C1 segment of cervical spinal cord (tissue), 14 donors: ENCODE data around the gene VAV2.
"Not testable (repeated sequence)": the region's sequence is repeated elsewhere in the genome, so short reads cannot be mapped to it uniquely, and the experiment has no call there.

Experiments used
- DNase-seq, 14 donors: peaks; one replicate each; lab custom pipeline; 2025; lab: John Stamatoyannopoulos, UW

Gene VAV2

DNA sequence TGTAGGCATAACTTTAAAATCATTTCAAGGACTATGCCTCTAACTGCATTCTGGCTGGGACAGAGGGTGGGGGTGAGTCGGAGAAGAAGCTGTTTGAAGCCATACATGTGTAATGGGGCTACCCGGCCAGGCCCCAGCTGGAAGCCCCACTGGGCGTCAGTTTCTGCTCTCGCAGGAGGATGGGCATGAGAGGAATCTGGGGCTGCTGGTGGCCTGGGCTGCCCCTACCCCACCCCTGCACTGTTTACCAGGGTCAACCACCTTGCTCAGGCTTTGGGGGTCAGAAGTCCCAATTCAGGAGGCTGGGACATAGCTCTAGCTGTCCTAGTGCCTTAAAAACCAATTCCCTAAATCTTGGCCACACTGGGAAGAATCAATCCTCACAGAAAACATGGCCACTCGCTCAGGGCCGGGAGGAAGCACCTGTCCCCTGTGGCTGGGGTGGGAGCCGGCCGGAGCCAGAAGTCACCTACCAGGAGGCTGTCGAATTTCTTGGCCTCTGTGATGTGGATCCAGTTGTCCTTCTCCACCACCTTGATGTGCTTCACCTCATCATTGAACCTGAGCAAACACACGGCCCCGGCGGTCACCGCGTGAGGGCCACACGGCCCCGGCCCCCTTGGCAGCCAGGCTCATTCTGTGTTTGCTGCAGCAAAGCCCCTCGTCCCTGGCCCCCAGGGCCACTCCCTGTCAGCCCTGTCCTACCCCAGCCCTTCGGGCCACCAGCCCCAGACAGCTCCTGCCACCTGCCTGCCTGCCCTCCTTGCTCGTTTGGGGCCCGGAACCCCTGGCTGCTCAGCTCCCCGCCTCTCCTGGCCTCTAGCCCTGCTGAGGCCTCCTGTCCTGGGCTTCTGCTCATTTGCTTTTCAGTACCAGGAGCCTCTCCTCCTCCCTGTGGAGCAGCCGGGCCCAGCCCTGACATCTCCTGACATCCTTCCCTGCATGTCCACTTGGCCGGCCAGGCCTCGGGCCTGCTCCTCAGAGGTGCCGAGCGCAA, 220.3 kb downstream of the VAV2 start:
- no peak for DNase-seq

DNA sequence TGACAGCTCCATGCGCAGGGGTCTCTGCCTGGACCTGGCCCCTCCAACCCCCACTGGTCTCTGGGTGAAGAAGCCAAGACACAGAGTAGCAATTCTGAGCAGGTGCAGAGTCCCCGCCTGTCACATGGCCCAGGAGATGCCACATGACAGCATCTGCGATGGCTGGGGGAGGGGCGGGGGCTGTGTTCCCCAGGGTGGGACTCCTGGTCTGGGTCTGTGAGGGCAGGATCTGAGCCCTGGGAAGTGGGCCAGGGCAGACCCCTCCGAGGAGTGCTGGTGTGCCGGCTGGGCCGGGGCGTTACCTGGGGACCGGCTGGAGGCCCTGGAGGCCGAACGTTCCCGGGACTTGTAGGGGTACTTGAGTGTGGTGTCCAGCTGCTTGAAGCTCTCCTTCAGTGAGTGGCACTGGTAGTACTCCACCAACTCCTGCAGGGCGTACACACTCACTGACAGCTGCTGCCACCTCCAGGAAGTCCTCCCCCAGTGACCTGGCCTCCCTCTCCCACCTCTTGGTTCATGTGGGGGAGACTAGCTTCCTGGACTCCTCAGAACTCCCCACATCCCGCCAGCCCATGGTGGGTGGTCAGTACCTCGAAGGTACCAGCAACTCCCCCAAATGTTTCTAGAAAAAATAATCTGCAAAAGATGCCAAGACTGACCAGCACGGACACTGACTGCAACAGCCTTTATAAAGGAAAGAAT, 221.9 kb downstream of the VAV2 start:
- DNase-seq: no peak

DNA sequence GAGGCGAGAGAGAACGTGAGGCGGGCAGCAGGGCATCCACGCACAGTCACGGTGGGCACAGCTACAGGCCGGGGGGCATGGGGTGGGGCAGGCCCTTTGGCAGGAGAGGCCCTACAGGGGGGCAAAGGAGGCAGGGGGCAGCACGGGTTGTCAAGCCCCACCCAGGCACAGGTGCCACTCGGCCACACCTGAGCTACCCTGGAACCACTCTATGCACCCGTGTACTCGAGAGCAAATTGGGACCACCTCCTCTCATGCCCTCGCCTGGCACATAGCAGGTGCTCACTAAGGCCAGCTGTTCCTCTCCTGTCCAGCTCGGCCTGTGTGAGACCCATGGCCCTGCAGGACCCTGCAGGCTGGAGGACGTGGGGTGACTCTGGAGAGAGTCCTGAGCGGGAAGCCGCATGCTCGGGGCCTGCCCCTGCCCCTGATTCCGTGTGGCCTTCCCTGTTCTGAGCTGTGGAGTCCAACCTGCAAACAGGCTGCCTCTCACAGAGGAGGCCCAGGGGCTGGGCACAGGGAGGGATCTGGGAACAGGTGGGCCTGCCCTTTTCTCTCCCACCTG, 222.5 kb downstream of the VAV2 start:
- DNase-seq: no peak

DNA sequence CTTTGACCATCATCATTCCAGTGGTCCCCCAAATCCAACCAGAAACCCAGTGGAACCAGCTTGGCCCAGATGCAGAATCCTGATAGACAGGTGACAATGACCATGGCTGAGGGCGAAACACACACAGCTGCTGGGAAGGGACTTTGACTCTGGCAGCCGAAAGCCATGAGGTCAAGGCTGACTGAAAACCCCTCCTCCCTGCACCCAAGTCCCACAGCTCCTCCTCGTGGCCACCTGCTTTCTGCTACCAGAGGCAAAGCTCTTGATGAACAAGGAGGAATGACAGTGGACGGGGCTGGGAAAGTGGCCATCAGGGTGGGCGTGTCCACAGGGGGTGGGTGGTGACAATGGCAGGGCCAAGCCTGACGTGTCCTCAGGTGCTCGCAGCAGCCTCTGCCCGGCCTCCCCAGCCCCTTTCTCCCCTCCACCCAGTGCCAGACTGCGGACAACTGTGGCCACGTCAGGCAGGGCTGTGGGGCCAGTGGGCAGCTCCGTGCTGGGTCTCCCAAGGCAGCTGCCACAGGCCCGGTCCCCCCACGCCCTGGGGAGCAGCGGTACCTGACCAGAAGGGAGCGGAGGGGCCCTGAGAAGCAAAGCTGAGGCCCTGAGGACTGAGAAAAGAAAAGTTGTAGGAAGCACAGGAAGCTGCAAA, 223.1 kb downstream of the VAV2 start:
- no peak for DNase-seq

DNA sequence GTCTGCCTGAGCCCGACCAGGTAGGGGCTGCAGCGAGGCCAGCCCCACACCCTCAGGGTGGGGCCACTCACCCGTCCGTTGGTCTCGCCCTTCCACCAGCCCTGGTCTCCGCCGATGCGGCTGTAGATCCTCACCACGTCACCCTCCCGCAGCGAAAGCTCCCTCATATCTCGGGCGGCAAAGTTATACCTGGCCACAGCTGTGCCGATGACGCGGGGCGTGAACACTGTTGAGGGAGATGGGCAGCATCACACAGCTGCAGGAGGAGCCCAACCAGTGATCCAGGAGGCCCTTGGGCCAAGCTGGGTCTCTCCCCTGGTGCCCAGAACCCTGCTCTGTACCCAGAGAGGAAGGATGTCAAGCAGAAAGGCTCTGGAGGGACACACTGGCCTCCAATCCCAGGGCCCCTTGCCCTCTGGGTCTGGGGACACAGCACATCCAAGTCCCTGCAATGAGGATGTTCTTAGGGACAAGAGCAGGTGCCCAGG, 223.7 kb downstream of the VAV2 start:
- DNase-seq: no peak

DNA sequence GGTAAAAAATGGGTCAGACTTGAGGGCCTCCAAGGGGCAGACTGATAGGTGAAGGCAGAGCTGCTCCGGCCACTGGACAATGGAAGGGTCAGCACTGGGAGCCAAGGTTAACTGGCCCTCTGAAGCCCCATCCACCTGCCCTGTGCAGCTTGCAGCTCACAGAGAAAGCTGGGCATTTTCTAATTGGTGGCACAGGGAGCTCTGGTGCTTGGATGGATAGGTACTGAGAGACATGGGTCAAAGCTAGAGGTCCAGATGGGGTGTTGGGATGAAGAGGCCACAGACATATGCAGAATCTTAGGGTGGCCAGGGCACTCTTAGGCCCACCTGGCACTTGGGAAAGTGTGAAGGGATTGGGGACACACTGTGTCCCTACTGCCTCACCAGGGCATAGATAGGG, 224.5 kb downstream of the VAV2 start:
- DNase-seq: no peak

DNA sequence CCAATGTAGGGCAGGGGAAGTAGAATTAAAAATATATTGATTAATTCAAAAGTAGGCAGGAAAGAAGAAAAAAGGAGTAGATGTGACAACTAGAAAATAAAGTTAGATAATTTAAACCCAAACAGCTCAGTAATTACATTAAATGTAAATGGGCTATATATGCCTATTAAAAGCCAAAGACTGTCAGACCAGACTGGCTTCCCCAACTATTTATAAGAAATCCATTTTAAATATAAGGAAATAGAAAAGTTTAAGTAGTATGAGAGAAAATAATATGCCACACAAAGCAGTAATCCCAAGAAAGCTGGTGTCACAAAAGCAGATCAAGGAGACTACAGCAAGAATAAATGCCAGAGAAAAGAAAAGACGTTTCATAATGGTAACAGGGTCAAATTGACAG, 225.1 kb downstream of the VAV2 start:
- no peak for DNase-seq

DNA sequence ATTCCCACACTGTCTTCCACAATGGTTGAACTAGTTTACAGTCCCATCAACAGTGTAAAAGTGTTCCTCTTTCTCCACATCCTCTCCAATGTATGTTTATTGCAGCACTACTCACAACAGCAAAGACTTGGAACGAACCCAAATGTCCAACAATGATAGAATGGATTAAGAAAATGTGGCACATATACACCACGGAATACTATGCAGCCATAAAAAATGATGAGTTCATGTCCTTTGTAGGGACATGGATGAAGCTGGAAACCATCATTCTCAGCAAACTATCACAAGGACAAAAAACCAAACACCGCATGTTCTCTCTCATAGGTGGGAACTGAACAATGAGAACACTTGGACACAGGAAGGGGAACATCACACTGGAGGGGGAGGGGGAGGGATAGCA, 225.9 kb downstream of the VAV2 start:
- DNase-seq: not testable (repeated sequence)

DNA sequence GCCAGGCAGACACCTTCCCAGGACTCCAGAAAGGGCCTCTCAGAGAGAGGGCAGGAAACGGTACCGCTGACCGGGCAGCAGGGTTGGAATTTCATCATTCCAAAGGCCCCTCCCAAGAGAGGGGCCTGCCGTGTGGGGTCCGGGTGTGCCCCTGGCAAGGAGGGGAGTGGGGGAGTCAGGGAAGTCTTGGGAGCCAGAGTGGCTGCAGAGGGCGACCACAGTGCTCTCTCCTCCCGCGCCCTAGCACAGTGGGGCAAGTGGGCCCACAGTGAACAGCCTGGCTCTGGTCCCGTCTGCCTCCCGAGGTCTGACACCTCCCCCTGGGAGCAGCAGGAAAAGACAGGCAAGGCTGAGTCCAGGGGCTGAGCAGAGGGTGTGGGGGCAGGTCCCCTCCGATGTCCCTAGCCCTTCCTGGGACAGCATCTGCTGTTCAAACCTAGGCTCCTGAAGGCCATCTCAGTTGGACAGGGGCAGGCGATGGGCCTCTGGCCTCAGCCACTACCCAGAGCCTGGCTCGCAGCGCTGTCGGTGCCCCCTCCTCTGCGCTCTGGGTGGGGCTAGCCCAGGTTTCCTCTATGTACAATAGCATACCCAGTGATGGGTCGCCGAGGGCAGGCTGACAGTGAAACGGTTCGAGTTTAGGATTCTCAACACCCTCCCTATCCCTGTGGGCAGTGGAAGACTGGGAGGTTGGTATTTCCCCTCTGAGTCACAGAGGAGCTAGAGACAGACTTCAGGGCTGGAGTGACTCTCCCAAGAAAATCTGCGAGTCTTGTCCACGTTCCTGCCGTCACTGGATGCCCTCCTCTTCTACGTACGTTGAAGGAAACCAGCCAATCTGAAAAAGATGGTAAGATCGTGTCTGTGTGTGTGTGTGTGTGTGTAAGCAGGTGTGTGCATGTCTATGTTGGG, 228.6 kb downstream of the VAV2 start:
- no peak for DNase-seq

DNA sequence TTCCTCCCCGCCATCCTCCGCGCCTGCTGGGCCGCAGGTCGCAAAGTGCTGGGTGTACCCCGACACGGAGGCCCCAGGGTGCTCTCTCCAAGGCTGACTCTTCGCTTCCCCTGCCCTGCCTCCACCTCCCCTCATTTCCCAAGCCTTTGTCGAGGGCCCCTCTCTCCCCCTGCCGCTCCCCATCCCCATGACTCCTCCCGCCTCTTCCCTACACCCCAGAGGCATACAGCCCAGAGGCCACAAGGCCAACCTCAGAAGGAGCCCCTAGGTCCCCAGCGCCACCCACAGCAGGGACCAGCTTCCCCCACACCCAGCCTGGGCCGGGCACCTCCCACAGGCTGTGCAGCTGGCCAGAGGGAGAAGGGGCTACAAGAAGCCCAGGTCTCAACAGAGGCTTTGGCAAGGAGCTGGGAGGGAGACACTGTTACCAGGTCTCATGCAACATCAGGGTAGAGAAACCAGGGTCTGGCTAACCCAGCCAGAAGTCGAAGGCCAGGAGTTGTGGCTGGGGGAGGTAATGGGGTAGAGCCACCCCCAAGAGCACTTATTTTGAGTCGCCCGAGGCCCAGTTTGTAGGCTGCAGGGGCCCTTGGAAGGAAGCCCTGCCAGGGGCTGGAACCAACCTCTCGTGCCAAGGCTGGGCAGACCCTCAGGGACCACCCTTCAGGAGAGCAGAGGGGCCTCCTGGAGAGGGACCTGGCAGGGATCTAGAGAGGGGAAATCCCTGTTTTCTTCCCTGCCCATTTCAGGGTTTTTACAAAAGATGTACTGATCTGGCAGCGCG, 229.4 kb downstream of the VAV2 start:
- no peak for DNase-seq

DNA sequence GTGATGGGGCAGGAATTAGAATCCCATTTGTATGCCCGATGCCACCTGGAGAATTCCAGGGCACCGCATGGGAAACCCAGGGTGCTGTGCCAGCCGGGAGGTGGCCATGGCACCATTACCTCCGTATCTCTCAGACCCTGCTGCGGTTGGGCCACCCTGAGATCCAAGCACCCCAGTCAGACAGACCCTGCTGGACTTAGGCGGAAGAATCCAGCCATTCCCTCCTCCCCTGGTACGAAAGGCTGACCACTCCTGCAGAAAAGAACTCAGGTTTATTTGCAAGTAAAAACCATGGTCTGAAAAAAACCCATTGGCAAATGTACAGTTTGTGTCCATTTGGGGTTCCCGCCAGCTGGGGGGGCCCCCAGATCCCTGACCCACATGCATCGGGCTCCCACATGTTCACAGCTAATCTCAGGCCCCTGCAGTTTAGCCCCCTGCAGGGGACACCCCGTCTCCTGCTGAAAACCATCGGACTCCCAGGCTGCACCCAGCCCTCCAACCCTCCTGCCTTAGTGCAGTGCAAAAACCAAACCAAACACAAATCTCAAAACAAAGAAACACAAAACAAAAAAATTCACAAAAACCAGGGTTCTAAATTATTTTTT, 230.4 kb downstream of the VAV2 start:
- no peak for DNase-seq

DNA sequence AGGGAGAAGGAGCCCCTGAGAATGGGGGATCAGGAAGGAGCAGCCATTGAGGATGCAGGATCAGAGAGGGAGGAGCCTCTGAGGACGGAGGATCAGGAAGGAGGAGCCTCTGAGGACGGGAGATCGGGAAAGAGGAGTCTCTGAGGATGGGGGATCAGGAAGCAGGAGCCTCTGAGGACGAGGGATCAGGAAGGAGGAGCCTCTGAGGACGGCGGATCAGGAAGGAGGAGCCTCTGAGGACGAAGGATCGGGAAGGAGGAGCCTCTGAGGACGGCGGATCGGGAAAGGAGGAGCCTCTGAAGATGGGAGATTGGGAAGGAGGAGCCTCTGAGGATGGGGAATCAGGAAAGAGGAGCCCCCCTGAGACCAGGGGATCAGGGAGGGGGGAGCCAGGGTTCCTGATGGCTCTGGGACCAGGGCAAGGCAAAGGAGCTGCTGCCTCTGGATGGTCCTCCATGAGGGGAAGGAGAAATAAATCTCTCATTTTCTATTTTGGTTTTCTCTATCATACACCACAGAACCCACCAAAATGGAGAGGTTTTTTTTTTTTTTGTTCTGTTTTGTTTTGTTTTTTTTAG, 231.3 kb downstream of the VAV2 start:
- DNase-seq: no peak

DNA sequence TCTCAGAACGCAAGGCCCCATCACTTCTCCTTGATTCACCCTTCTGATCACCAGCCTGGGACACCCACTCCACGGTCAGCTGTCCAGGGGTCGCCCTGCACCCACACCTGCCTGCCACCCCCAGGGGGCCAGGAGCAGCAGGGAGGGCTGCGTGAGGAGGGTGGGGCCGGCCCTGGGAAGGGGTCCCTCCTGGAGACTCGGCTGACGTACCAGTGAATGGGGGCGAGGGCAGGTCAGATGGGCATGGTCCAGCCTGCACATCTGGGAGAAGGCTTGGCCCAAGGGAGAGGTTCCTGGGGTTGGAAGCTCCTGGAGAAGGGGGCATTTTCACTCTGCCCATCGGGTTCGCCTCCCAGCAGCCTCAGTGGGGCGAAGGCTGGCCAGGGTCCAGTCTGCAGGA, 232.2 kb downstream of the VAV2 start:
- DNase-seq: no peak

DNA sequence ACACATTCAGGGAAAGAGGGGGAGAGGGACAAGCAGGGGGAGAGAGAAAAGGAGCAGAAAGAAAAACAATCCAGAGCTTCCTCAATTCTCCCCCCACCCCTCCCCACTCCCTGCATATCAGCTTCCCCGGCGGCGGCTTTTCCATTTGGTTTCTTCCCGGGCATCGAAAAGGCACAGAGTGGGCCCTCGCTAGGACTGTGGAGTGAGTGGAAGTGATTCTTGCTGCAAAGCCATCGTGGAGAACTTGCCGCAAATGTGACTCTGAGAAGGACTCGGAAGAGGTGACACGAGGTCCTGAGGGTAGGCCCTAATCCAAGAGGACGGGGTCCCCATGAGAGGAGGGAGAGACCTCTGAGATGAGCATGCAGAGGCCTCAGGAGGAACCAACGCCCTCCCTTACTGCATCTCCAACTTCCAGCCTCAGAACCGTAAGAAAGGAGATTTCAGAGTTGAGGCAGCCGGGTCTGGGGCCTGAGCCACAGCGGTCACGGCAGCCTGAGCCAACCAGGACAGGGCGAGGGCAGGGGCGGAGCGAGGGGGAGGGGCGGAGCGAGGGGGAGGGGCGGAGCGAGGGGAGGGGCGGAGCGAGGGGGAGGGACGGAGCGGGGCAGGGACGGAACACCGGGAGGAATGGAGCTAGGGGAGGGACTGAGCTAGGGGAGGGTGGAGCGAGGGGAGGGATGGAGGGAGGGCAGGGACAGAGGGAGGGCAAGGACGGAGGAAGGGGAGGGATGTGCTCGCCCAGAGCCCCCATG, 232.8 kb downstream of the VAV2 start:
- no peak for DNase-seq

DNA sequence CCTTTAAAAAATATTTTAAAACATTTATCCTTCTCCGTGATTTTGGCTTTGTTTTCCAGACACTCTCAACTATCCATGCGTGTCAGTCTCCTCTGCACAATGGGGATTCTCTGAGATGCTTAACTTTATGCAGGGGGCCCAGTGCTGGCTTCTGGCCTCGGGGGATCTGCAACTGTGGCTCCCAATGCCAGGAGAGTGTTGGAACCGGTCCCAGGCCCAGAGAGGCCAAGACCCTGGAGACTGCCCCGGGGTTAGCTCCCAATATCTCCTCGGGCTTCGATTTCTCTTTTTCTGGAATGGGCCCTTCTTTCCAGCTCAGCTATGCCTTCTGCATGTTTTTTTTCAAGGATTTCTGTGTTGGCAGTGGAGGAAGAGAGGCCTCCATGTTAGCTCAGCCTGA, 233.9 kb downstream of the VAV2 start:
- DNase-seq: no peak

DNA sequence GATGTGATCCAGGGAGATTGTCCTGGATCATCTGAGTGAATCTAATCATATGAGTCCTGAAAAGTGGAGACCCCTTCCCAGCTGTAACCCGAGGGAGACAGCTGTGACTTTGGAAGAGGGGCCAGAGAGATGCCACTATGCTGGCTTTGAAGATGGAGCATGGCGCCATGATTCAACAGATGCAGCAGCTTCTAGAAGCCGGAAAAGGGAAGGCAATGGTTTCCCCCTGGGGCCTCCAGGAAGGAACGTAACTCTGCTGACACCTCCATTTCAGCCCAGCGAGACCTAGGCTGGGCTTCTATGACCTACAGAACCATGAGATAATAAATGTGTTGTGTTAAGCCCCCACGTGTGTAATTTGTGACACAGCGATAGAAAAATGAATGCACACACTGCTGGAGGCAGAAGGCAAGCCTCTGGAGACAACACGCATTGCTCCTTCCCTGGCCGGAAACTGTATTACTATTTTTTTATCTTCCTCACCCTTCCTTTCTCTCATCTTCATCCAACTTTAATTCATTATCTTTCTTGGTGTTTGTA, 237.4 kb downstream of the VAV2 start:
- no peak for DNase-seq

DNA sequence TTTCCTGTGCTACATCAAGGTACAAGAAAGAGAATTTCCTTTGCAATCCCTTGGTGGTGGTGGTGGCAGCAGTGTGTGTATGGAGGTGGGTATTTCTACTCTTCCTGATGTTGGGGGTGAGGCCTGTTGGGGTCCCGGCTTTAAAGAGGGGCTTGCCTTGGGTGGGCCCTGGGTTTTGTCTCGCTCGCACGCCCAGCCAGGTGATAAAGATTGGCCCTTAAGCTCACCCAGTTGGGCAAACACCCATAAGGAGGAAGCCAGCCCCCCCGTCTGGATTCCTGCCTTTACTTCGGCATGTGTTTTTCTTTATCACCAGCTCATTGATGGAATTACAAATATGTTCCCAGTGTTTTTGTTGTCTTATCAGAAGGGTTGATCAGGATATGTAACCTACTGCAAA, 237.9 kb downstream of the VAV2 start:
- DNase-seq: no peak
